Fibroblast of mammary gland (primary cell): ENCODE data around the gene TLL2.
"Not testable (repeated sequence)": the region's sequence is repeated elsewhere in the genome, so short reads cannot be mapped to it uniquely, and the experiment has no call there.

ENCODE experiments used
- DNase-seq: peaks from one replicate; pipeline ENCODE4 v3.0.0-alpha.2; 2010; ENCODE audit warnings: low read depth
- H3K4me3 ChIP-seq: 2 replicates; pipeline ENCODE4 v1.5.1; 2011; ENCODE audit warnings: low read depth, mild to moderate bottlenecking, low read length, moderate library complexity; ENCODE audit not compliant: control insufficient read depth
- TF ChIP-seq, protein P1 (sequence below): conservative IDR thresholded peaks from 2 replicates; pipeline ENCODE4 v1.5.1; 2011; ENCODE audit warnings: low read depth, low read length, inconsistent platforms; ENCODE audit not compliant: control insufficient read depth, insufficient read depth

TLL2 gene

DNA sequence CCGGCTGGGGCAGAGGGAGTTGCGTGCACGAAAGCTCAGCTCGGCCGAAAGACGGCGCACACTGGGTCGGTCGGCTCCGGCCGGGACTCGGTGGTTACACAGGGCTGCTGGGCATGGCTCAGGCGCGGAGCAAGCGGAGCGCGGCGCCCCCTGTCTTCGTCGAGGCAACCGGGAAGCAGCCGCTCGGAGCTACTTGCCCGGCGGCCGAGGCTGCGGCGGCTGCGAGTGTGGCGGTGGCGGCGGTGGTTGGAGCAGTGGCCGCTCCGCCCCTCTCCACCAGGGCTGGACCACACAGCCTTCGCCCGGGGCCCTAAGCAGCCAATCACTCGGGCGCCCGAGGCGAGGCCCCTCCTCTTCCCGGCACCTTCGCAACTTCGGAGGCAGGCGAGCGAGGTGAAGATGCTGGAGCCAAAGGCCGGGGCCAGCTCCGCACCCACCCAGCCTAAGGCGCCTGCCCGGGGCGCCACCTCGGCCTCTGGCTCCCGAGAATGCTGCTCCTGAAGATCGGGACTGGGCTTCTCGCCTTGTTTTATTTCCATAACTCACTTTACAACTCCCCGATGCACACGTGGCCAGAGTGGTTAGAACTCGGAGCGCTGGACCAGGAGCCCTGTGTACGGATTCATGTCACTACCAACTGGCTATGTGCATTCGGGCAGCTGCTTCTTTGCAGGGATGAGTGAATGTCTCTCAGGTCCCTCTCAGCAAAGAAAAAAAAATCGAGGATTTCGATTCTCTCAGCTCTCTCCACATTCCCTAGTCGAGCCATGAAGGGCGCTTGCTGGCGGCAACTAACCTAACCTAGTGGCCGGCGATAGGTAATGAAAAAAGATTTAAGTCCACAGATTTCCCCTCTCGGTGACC, at the start of gene TLL2:
Gene TLL2, minus strand, starts transcription at position 229 of the 864 bp plus-strand sequence. CDS start 241 bp downstream, outside the sequence.
- TF ChIP-seq, protein P1, sequence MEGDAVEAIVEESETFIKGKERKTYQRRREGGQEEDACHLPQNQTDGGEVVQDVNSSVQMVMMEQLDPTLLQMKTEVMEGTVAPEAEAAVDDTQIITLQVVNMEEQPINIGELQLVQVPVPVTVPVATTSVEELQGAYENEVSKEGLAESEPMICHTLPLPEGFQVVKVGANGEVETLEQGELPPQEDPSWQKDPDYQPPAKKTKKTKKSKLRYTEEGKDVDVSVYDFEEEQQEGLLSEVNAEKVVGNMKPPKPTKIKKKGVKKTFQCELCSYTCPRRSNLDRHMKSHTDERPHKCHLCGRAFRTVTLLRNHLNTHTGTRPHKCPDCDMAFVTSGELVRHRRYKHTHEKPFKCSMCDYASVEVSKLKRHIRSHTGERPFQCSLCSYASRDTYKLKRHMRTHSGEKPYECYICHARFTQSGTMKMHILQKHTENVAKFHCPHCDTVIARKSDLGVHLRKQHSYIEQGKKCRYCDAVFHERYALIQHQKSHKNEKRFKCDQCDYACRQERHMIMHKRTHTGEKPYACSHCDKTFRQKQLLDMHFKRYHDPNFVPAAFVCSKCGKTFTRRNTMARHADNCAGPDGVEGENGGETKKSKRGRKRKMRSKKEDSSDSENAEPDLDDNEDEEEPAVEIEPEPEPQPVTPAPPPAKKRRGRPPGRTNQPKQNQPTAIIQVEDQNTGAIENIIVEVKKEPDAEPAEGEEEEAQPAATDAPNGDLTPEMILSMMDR: peak; percentile 34
- DNase-seq: peak; percentile 79
- peak within 1 kb of the TSS; percentile 39 for H3K4me3 ChIP-seq

DNA sequence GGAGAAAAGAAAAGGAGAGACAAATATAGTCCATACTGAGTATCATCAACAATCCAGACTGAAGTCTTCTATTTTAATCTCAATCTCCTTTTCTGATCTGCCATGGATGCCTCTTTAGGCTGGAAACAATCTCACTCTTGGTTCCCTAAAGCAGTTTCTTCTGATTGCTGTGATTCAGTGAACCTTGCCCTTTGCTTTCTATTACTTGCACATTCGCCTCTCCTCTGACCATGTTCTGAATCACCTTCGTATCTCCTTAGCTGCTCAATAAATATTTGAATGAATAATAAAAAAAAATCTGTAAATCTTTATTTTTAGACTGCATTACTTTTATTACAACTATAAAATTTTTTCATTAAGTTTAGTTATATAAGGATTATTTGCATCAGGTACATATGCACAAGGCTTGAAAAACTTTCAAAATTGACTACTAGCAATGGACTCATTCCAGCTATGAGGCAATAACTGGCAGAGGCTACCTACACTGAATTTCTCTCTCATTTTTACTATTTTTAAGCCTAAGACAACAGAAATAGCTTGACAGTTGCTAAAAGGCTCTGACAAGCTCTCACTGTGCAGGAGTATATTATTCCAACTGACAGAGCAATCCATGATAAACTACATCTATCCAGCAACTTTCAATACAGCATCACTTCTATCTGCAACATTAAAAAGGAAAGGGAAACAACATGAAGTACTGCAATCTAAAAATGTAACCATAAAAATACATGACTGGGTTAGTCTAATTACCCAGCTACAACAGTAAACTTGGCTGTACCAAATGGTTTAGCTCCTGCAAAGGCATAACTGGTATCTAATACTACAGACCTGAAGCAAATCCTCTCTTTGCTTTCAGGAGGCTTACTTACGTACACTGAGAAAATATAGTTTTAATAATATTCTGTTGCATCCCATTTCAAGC, 47.5 kb upstream of the TLL2 start:
- peak; percentile 66 for DNase-seq
- TF ChIP-seq, protein P1: no peak
- no peak overlapping the region for H3K4me3 ChIP-seq

DNA sequence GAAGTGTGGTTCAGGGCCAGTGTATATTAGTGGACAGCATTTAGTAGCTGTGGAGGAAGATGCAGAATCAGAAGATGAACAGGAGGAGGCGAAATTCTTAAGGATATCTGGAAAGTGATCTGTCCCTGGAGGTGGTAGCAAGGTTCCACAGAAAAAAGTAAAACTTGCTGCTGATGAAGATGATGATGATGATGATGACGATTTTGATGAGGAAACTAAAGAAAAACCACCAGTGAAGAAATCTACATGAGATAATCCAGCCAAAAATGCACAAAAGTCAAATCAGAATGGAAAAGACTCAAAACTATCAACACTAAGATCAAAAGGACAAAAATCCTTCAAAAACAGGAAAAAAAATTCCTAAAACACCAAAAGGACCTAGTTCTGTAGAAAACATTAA, 46.8 kb upstream of the TLL2 start:
- no peak overlapping the region for H3K4me3 ChIP-seq
- TF ChIP-seq, protein P1: no peak
- no peak for DNase-seq

DNA sequence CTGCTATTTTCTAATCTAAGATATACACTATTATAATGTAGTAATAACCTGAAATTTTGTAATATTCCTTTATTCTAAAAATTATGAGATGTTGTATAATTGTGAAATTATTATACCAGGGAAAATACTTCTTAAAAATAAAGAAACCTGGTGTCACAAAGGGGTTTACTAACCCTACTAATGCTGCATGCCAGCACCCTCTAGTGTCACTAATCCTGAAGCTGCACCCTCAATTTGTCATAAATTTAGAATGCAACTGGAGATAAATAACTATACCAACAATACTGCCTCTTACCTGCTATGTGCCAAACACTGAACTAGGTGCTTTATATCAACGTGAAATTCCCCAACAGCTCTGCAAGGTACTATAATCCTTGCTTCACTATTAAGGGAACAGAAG, 42.3 kb upstream of the TLL2 start:
- H3K4me3 ChIP-seq: no peak overlapping the region
- TF ChIP-seq, protein P1: peak; percentile 39
- DNase-seq: peak; percentile 20

DNA sequence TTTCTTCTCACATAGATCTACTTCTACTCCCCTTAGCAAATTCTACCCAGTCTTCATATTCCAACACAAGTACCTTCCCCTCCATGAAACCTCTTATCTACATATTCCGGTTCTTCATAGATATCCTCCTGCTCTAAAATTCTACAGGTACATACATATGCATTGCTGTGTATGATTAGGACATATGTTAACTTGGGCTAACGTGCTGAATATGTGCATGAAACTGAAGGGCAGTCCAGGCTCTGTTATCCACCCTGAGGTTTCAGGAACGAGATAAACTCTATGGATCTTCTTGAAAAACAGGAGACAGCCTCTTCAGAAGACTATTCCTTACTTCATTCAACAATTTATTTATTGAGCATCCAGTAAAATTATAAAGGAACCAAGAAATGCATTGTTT, 41.6 kb upstream of the TLL2 start:
- TF ChIP-seq, protein P1: no peak
- no peak overlapping the region for H3K4me3 ChIP-seq
- no peak for DNase-seq

DNA sequence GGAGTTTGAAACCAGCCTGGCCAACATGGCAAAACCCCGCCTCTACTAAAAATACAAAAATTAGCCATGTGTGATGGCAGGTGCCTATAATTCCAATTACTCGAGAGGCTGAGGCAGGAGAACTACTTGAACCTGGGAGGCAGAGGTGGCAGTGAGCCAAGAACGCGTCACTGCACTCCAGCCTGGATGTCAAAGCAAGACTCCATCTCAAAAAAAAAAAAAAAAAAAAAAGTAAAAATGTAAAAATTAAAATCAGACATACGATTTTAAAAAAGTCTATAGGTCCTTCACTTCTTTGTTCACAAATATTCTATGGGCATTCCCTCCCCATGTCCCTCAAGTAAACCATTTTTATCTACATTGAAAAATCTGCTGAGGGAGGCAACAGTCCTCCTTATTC, 34.9 kb upstream of the TLL2 start:
- TF ChIP-seq, protein P1: no peak
- no peak overlapping the region for H3K4me3 ChIP-seq
- no peak for DNase-seq

DNA sequence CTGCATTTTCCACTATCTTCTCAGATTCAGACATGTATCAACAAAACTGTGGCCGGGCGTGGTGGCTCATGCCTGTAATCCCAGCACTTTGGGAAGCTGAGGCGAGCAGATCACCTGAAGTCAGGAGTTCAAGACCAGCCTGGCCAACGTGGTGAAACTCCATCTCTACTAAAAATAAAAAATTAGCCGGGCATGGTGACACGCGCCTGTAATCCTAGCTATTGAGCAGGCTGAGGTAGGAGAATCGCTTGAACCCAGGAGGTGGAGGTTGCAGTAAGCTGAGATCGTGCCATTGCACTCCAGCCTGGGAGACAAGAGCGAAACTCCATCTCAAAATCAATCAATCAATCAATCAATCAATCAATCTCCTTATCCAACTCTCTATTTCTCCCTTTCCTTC, 31.8 kb upstream of the TLL2 start:
- not testable (repeated sequence) for DNase-seq, H3K4me3 ChIP-seq
